Measurements from ENCODE around the gene FBRSL1.
A peak's percentile ranks its signal among the peaks of the same experiment; 100 is the strongest.
"Not testable (repeated sequence)": the region's sequence is repeated elsewhere in the genome, so short reads cannot be mapped to it uniquely, and the experiment has no call there.

The FBRSL1 gene

DNA sequence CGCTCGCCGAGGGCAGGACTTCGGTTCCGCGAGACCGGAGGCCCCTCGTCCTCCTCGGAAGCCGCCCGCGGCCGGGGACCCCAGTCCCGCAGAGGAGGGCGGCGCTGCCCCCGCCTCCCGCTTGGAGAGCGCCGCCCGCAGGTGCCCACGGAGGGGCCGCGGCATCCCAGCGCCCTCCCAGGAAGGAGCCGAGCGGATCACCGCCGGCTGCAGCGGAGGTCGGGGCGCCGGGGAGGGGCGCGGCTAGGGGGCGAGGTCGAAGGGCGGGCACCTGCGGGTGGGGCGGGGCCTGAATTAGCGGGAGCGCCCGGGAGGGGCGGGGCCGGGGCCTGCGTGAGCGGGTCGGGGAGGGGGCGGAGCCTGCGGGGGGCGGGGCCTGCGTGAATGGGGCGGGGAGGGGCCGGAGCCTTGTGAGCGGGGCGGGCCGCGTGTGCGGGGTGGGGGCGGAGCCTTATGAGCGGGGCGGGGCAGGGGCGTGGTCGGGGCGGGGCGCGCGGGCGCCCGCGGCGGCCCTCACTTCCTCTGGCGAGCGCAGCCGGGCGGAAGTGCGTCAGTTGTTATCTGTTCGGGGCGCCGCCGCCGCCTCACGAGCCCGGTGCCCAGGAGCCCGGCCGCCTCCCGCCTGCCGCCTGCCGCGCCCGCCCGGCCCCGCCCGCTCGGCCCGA is at the start of gene FBRSL1:
FBRSL1 (plus strand) TSS at position 550 of the 665 bp plus-strand sequence.
- peak; percentile 85 for DNase-seq (ENCODE audit: low read depth)

DNA sequence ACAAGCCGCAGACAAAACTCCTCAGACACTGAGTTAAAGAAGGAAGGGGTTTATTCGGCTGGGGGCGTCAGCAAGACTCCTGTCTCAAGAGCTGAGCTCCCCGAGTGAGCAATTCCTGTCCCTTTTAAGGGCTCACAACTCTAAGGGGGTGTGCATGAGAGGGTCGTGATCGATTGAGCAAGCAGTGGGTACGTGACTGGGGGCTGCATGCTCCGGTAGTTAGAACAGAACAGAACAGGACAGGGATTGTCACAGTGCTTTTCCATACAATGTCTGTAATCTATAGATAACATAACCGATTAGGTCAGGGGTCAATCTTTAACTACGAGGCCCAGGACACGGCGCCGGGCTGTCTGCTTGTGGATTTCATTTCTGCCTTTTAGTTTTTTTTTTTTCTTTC is 49.5 kb upstream of the FBRSL1 start:
- DNase-seq (ENCODE audit: low read depth), result not testable (repeated sequence)

DNA sequence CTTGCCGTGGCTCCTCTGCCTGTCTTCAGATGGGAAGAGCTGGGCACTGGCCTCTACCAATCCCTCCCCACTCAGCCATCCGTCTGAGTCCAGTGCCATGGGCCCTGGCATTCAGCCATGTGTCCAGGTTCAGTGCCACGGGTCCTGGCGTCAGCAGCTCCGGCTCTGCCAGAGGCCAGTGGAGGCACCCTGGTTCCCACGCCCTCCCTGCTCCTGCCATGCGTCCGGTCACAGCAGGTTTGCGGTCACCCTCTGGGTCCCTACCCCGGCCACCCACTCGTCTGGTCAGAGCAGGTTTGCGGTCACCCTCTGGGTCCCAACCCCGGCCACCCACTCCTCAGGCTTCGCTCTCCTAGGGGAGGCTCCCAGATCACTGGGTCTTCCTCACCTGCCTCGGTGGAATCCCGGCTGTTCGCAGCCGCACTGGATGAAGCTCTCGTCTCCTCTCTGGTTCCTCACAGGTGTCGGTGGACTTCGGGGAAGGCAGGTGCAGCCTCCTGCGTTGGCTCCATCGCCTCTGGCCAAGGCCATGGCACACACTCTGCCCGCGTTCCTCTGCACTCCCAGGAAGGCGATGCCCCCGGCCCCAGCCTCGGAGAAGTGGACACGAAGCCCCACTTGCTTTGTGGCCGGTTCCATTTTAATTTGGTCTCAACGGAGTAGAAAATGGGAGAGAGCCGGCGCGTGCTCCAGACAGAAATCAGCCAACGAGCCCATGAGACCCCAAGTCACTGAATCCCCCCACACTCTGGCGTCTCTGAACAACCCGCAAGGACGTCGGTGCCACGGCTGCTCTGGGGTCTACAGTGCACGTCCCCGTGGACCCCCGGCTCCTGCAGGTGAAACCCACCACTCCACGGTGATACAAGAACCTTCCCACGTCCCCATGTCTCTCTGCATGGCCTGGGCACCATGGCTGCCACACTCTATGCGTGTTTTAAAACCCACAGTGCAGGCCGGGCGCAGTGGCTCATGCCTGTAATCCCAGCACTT is 47.8 kb upstream of the FBRSL1 start:
- no peak for DNase-seq (ENCODE audit: low read depth)

DNA sequence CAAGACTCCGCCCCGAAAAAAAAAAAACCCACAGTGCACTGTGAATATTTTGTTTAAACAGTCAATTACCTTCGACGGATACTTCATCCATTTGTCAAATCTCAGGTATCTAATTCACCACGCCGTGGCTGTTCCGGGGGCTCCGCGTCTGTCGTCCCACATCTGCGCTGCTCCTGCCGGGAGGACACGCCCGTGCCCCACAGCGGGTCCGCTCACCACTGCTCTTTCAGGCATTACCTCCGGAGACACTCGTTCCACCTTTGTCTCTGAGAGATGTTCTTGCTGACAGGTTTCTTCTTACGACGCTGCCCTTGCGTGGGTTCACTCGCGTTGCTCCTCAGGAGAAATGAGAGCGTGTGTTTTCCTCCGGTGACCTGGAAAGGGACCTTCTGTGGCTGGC is 46.9 kb upstream of the FBRSL1 start:
- no peak for DNase-seq (ENCODE audit: low read depth)

DNA sequence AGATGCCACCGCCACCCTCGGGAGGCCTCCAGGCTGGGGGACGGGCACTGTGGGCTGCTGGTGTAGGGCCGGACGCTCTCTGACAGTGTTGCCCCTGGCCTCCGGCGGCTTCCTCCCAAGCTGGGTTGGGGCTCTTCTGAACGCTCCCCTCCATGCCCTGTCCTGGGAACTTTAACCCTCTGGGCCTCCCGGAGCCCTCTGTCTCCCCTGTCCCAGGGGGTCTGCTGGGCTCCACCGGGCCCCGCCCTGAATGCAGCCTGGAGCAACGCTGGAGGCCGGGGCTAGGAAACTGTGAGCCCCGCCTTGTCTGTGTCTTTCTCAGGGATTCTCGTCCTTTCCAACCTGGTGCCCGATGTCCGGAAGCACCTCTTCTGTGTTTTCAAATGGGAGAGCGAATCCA is 45.7 kb upstream of the FBRSL1 start:
- no peak for DNase-seq (ENCODE audit: low read depth)

DNA sequence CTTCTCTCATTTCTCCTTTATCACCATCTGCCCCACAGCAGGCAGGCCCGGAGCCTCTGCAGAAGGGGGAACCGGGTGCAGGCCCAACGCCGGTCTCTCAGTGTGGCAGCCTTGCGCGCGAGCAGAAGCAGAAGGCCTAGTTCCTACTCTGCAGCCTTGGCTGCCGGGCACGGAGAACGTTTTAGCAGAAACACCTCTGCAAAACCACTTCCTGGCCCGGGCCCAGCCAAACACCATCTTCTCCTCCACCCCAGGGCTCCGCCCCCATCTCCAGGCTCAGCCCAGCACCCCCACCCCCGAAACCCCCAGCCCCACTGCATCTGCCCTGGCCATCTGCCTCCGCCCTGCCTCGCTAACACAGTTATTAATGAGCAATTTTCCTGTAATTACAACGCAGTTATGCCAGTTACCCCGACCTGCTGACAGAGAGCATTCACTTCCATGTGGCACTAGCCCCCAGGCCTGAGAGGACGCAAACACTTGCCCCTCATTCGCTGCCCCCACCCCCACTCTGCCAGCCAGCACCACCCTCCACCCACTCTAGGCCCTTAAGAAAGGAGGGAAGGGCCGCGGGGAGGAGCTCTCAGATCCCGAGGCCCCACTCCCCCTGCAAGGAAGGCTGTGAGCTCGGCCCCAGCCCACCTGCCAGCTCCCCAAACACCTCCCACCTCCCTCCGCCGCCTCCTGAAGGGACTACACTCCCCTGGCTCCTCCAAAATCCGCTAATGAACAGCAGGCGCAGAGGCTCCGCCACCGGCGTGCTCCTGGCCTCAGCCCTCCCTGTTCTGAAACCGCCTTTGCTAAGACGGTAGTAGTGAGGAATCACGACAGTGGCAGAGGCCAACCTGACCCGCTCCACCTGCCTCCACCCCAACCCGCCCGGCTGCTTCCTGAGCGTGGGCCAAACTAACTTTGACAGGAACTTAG is 44.7 kb upstream of the FBRSL1 start:
- peak; percentile 58 for DNase-seq (ENCODE audit: low read depth)

DNA sequence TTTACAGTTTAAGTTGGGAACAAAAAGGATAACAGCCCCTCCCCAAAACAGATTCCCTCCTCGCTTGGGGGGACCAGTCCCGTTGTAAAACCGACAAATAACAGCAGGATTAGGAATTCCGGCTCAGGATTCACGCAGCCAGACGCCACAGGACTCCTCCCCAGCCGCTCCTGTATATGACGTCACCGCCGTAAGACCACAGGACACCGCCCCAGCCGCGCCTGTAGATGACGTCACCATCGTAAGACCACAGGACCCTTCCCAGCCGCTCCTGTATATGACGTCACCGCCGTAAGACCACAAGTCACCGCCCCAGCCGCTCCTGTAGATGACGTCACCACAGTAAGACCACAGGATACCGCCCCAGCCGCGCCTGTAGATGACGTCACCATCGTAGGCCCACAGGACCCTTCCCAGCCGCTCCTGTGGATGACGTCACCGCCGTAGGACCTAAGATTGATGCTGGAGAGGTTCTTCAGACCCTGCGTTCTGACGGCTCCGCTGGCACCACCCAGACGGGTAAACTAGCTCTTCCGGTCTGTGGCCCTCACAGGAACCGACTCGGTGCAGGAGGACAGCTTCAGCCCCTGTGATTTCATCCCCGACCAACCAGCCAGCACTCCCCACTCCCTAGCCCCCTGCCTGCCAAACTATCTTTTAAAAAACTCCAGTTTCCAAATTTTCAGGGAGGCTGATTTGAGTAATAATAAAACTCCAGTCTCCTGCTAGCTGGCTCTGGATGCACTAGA is 43.9 kb upstream of the FBRSL1 start:
- peak; percentile 30 for DNase-seq (ENCODE audit: low read depth)

DNA sequence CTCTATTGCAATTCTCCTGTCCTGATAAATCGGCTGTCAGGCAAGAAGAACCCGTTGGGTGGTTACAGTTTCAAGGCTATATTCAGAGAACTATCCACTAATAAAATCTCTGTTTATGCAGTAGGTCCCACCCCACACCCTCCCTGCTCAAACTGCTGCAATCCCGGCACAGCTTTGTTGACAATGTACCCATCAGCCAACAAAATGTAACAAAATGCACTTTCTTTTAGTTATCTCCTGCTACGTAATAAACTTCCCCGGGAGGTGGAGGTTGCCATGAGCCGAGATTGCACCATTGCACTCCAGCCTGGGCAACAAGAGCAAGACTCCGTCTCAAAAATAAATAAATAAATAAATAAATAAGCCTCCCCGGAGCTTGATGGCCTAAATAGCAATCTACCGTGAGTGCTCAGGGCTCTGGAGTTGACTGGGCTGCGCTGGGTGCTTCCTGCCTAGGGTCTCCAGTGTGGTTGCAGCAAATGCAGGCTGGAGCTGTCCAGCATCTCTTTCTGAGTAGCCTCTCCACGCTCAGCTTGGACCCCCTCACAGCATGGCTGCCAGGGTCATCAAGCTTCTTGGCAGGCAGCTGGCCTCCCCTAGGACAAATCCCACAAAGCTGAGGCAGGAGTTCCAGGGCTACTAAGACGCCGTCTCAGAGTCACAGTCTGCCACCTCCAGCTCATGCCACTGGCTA is 43.2 kb upstream of the FBRSL1 start:
- no peak for DNase-seq (ENCODE audit: low read depth)

DNA sequence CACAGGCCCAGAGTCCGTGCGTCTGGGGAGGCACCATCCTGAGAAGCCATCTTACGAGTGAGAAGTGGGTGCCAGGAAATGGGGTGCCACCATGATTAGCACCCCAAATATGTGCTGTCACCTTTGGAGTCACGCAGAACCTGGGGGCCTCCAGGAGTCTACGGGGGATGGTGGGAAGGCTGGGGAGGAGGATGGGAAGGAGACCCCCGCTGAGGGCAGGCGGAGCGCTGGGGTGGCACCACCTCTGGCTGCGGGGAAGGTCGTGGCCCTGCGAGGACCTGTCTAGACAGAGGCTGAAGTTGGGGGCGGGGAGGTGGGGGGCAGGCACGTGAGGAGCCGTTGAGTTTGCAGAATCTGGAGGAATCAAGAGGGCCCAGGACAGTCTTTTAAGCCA is 42.6 kb upstream of the FBRSL1 start:
- no peak for DNase-seq (ENCODE audit: low read depth)

DNA sequence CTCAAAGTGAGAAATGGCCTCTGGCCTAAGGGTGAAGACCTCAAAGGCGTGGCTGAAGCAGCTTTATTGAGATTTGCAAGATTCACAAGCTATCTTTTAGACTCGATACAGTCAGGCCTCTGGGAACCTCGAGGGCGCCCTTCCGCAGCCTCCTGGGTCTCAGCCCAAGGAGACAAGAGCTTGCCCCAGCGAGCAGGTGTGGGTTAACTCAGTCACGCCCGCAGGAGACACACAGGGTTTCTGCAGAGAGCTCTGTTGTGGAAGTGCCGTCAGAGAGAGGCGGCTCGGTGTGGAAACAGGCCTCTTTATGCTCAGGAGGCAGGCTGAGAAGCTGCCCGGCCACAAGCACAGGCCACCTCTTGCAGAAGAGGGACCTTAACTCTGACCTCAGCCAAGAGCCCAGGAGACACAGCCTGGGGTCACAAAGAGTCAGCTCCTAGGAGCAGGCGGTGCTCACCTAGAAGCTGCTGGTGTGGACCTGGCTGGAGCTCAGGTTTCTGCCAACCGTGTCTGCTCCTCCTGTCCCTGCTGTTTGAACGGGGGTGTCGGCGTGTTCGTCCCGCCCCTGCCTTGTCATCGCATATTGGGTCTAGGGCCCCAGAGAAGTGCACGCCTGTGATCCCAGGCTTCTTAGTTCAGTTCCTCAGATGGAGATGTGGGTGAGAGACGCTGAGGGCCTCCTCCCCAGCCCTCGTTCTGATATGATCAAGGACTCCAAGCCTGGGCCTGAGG is 42.1 kb upstream of the FBRSL1 start:
- DNase-seq (ENCODE audit: low read depth), result no peak

DNA sequence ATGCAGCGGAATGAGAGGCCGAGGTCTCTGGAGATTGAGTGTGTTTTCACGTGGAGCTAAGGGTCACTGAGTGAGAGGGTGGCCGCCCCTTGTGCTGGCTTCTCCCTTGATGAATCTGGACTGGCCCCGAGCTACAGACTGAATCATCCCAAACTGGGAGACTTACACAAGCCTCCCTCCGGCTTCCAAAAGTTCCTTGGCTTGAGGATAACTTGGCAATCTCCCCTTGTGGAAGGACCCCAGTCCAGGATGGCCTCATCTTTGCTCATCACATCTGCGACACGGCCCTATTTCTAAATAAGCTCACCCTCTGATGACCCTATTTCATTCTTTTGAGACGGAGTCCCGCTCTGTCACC is 41.5 kb upstream of the FBRSL1 start:
- no peak for DNase-seq (ENCODE audit: low read depth)

DNA sequence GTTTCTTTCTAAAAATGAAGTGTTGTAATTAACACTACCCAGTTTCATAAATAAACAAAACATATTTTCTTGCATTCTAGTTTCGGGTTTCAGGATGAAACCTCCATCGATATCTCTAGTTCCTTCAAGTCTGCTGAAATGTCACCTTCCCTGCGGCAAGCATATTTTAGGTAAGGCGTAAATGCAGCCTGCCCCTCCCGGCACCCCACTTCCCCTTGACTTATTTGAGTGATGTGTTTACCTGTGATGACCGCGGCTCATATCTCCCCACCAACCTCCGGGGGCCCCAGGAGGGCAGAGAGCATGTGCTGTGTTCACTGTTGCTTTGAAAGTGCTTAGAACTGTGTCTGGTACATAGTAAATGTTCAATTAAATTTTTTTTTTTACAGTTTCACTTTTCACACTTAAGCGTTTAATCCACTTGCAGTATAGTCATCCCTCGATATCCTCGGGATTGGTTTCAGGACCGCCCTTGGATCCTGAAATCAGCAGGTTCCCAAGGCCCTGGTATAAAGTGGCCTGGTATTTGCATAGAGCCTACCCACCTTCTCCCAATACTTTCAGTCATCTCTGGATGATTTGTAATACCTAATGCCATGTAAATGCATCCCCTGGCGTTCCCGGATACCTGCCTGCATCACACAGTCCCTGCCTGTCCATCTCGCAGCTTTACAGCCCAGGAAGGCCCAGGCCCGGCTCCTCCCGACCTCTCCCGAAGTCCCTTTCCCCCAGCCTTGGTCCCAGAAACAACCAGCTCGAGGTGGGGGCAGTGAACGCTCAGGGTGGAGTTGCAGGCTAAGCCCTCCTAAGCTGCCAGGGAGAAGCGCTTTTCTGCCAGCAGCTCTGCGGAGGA is 40.2 kb upstream of the FBRSL1 start:
- no peak for DNase-seq (ENCODE audit: low read depth)

DNA sequence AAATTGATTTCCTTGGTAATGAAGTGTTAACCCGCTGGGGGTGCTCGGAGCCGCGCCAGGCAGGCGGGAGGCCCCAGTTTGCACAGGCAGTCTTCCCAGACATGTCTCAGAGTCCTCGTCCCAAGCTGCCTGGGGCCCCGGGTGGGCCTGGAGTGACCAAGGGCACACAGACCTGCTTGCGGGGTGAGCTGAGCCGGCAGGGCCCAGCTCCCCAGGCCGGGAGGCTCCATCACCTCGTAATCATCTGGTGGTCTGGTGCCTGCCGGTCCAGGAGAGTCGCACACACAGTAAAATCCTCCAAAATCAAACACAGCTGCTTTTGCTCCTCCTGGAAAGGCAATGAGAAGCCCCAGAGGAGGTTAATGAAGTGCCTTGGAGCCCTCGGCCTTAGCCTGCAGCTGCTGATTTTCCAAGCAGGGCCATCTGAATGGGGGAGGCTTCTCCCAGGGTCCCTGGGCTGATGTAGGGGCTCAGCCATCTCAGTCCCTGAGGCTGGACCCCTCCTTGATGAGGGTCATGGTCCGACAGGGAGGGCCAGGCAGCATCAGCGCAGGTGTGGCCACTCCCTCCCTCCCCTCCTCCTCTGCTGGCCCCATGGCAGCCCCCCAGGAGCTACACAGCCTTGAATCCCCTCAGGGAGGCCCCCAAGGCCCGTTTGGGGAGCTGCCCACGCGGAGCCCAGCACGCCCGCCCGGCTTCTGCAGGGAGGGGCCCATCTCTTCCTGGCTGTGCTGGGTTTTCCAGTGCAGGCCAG is 39.4 kb upstream of the FBRSL1 start:
- no peak for DNase-seq (ENCODE audit: low read depth)

DNA sequence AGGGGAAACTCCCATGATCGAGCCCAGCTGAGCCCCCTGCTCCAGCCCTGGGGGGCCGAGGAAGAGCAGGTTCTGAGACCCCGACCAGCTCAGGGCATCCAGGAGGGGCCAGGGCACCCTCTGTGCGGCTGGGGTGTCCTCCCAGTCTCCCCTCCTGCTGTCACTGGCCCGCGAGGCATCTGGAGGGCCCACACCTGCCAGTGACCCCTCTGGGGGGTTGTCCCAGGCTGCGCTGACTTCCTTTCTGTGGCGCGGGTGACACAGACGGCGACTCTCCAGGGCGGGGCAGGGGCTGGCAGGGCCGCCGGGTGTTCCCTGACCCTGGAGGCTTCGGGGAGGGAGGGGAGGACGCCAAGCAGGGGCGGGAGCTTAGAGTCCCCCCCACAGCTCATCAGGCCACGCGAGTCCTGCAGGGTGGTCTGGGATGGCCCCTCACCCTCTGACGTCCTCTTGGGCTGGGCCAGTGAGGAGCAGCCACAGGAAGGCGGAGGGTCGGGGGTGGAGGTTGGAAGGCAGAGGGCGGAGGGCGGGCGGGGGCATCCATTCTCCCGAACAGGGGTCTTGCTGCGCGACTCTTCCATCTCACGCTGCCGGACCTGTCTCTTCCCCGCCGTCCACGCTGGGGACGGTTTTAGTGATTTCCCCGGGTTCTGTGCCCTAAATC is 38.6 kb upstream of the FBRSL1 start:
- DNase-seq (ENCODE audit: low read depth), result no peak

DNA sequence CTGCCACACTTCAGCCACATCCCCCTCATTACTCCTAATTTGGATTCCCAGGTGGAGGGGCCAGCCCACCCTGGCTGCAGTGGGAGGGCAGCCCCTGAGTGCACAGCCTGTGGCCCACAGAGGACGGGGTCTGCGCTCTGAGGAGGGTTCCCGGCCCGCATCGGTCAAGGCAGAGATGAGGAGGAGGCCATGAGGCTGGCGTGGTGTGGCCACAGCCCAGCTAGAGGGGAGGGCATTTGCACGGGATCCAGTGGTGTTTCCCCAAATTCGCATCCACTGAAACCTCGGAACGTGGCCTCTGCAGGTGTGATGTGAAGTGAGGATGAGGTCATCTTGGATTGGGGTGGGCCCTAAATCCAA is 38.1 kb upstream of the FBRSL1 start:
- no peak for DNase-seq (ENCODE audit: low read depth)

DNA sequence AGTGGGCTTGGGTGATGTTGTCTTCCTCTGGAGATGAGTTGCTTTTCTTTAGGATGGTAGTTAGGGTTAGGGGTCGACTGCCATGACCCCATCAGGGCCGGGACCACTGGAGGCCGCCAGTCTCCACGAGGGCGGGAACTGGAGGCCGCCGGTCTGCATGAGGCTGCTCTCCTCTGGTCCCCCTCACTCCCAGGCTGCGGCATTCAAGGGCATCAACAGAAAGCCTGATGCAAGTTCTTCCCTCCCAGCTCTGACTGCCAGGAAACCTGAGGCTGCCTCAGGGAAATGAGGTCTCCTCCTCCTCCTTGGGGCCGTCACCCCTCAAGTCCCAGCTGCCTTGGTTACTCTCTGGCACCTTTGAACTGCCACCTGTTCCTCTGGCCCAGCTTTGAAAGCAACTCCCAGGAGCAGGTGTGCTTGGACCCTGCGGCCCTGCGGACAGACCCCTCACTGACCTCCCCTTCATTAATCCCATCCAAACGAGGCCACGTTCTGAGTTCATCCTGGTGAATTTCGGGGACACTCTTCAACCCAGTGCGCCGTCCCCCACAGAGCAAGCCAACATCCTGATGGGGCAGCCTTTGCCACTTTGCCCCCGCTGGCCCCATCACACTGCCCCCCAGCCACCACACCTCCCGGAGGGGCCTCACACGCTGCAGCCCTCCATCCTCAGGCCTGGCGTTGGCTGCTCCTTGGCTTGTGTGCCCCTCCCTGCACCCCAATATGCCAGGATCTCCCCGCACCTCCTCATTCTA is 37.2 kb upstream of the FBRSL1 start:
- no peak for DNase-seq (ENCODE audit: low read depth)

All from stimulated activated CD8-positive, alpha-beta memory T cell treated with anti-CD3 and anti-CD28 coated beads, Interleukin-12 subunit alpha, Interleukin-12 subunit beta, amount 100 ng/mL, for 4 hours (primary cell).